Stimulated activated CD8-positive, alpha-beta memory T cell treated with anti-CD3 and anti-CD28 coated beads, Interleukin-4, amount 100 ng/mL, for 24 hours (primary cell): ENCODE data around the gene ARL8A.
"Not testable (repeated sequence)": the region's sequence is repeated elsewhere in the genome, so short reads cannot be mapped to it uniquely, and the experiment has no call there.

Source experiments
- DNase-seq: peaks from one replicate; pipeline ENCODE4 v3.0.0-alpha.2; 2020; ENCODE audit warnings: low read depth

ARL8A gene

DNA sequence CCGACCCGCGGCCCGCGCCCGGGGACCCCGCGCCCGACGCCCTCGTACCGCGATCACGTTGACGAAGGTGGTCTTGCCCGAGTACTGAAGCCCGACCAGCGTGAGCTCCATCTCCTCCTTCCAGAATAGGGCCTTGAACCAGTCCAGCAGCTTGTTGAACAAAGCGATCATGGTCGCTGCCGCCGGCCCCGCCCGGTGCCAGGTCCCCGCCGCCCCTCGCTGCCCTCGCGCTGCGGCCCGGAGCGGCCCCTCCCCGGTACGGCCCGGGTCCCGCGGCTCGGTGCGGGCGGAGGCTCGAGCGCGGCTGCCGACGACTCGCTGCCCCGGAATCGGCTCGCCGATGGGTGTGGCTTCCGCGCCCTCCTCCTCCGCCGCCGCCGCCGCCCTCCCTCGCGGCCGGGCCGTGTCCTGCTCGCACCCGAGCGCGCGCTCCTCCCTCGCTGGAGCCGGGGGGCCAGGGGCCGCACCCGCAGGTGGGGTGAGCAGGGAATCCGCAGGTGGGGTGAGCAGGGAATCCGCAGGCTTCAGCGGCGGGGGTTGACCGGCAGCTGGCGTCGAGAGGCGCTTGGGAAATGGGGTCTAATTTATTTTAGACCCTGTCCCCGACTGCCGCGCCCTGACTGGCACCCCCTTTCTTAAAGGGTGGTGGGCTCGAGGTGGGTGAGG, at the start of gene ARL8A:
TSS of gene ARL8A (minus strand) at position 336 of the 666 bp plus-strand sequence. CDS start at position 171, 165 bp downstream.
- DNase-seq, result peak; percentile 53

DNA sequence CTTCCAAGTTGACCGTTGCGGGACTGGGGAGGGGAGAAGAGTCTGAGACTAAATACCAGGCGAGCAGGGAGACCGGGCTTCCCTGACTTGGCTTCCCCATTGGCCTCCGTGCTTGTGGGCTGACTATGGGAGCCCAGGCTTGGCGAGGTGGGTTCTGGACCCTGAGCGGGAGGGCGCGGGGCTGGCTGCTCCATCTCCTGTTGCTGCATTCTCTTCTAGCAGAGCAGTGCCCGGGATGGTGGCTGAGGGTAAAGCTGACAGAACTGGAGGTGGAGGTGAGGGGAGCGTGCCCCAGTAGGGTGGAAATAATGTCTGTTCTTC, 49.8 kb upstream of the ARL8A start:
- DNase-seq, result no peak

DNA sequence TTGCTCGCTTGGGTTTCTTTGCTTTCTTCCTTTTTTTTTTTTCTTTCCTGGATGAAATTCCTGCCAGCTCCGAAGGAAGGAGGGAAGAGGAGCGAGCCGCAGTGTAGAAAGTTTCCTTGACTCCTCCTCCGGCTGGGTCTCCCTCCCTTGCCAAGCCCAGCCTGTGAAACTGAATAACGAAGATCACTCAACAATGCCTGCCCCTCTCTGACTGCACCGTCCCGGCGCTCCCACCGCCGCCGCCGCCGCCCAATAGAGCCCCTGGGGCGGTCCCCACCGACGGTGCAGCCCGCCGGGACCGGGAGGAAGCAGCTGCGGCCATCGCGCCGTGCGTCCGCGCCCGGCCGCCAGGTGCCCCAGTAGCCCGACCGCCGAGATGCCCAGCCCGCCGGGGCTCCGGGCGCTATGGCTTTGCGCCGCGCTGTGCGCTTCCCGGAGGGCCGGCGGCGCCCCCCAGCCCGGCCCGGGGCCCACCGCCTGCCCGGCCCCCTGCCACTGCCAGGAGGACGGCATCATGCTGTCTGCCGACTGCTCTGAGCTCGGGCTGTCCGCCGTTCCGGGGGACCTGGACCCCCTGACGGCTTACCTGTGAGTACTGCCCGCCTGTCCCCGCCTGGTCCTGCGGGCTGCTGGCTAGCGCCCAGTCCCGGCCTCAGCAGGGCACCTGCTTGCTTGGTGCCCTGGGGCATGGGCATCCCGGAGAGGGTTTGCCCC, 49.2 kb upstream of the ARL8A start, which contains the start of gene LGR6:
TSS of gene LGR6 (plus strand) at position 186 of the 714 bp plus-strand sequence. CDS start at position 377, 191 bp downstream.
- no peak for DNase-seq

DNA sequence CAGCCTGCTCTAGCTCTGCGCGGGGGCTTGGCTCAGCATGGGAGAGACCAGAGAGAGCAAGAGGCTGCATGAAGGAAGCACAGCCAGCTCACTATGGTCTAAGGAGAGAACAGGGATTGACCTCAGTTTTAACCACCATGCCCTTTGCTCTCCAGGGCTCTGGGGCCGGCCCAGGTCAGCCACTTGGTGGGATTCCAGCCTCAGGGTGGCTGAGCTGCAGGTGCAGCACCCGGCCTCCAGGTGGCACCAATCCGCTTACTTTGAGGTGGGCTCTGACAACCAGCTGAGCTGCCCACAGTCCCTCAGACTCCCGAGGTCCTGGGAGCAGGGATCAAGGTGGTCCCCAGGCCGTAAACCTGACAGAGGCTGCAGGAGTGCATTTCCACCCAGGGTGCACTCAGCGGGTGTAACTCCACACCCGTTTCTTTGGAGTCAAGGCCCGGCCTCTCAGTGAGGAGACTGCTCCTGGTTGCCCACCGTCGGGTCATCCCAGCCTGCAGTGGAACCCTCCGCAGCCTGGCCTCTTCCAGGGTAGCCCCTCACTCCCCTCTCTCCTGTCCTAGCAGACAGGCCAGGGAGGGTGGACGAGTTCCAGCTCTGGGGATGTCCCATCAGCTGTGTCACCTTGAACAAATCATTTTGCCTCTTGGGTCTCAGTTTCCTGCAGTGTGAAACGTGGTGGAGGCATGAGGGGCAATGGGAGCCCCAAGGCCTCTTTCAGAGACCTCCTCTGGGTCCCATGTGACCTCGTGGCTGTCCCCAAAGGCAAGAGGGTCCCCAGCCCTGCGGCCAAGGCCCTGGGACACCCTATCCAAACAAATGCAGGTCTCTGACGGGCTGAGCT, 48.5 kb upstream of the ARL8A start:
- peak; percentile 48 for DNase-seq

DNA sequence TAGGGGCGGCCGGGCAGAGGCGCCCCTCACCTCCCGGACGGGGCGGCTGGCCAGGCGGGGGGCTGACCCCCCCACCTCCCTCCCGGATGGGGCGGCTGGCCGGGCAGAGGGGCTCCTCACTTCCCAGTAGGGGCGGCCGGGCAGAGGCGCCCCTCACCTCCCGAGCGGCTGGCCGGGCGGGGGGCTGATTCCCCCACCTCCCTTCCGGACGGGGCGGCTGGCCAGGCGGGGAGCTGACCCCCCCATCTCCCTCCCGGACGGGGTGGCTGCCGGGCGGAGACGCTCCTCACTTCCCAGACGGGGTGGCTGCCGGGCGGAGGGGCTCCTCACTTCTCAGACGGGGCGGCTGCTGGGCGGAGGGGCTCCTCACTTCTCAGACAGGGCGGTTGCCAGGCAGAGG, 46.9 kb upstream of the ARL8A start:
- not testable (repeated sequence) for DNase-seq

DNA sequence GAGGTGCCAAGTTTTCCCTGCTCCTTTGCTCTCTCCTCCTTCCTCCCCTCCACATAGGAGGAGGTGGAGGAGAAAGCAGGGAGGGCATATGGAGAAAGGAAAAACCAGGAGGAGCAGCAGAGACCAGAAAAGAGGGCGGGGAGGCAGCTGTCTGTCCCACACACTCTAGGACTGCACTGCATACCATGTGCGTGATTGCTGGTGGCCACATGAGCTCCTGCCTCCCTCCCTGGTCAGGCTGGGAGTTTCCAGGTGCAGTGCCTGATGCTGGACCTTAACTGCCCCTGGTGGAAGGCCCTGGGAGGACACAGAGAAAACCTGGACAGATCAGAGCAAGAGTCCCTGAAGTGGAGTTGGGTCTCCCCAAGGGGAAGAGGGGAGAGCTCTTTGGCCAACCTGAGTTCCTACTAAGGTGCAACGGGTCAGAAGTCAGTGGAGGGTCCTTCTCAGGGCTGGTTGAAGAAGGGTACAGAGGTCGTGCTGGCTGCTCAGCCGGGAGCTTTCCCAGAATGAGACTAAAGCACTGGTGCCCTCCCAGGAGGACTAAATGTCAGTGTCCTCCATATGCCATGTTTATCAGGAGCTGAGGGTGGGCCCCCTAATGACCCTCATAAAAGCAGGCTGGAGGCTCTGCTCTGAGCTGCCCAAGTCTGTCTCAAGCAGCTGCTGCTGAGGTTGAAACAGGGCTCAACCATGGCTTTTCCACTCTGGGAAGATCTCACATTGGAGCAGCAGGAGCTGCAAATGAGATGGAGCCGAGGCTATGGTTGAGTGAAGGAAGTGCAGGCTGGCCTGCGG, 45.6 kb upstream of the ARL8A start:
- no peak for DNase-seq

DNA sequence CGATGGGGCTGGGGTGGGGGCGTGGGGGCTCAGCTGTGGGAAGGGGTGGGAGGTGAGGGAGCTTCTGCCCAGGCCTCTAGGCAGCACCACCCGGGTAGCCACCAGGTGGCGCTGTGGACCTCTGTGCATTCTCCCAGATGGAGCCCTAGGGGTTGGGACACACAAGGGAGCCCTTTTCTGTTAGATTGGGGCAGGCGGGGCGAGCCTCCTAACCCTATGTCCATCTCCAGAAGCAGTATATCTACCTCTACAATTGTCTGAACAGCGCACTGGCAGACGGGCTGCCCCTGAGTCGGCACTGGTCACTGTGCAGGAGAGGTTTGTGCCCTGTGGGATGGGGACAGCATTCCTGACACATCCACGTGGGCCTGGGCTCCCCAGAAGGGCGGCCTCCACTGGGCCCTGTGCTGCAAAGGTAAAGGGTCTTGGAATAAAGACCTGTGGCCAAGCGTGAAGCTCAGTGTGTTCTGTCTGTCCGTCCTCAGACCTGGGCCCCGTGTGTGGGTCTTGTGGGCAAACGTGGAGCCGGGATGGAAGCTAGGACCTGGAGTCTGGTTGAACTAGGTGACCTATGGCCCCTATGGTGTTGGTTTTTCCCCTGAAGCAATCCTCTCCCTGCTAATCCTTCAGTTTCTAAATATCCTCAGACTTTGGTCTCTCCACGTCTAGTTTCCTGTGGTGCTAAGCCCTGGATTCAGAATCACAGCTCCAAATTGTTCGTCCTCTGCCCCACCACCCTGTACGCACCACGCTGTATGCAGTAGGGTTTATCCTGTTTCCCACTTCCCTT, 44.7 kb upstream of the ARL8A start:
- peak; percentile 76 for DNase-seq

DNA sequence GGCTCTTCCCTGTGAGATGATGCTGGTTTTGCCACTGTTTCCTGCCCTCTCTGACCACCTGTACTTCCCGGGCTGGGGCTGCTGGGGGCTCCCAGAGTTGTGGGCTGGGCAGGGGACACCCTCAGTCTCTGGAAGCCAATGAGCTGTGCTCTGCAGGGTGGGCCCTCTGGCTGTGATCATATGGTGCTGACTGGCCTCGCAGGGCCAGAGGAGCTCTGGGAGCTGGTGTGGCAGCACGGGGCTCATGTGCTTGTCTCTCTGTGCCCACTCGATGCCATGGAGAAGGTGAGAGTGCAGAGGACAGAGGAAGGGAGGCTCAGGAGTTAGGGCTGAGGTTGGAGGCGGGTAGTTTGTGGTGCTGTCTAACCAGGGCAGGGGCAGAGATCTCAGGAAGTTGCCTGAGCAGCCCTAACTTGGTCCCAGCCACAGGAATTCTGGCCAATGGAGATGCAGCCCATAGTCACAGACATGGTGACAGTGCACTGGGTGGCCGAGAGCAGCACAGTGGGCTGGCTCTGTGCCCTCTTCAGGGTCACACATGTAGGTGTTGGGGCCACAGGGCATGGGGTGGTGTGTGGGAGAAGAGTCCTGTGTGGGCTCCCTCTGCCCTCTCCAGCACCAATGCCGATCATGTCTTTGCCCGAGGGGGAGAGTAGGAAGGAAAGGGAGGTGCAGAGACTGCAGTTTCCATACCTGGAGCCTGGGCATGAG, 43.3 kb upstream of the ARL8A start:
- DNase-seq, result no peak

DNA sequence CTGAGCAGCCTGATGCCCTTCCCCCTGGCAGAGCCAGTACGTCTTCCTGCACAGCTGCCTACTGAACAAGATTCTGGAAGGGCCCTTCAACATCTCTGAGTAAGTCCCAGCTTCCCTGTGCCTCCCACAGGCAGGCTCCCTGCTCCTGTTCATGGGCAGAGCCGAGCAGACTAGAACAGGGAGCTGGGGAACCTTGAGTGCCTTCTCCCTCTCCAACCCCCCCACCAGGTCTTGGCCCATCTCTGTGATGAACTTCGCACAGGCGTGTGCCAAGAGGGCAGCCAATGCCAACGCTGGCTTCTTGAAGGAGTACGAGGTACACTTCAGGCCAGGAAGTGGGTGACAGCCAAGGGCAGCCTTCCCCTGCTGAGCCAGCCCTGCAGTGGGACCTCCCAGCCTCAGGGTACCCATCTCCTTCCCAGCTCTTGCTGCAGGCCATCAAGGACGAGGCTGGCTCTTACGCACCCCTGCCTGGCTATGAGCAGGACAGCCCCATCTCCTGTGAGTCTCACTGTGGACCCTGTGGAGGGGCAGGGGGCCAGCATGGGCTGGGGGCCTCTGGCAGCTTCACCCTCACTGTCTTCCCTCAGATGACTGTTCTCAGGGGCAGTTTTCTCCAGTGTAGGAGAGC, 42.6 kb upstream of the ARL8A start:
- no peak for DNase-seq

DNA sequence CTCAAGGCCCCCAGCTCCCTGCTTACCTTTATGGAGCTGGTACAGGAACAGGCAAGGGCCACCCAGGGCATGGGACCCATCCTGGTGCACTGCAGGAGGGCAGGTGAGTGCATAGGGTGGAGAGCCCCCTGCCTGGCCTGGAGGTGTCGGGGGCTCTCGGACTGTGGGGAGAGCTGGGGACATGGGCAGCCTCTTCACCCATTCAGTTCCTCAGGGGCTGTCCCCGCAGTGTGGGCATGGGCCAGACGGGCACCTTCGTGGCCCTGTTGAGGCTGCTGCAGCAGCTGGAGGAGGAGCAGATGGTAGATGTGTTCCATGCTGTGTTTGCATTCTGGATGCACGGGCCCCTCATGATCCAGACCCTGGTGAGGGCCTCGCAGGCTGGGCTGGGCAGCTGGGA, 41.8 kb upstream of the ARL8A start:
- no peak for DNase-seq

DNA sequence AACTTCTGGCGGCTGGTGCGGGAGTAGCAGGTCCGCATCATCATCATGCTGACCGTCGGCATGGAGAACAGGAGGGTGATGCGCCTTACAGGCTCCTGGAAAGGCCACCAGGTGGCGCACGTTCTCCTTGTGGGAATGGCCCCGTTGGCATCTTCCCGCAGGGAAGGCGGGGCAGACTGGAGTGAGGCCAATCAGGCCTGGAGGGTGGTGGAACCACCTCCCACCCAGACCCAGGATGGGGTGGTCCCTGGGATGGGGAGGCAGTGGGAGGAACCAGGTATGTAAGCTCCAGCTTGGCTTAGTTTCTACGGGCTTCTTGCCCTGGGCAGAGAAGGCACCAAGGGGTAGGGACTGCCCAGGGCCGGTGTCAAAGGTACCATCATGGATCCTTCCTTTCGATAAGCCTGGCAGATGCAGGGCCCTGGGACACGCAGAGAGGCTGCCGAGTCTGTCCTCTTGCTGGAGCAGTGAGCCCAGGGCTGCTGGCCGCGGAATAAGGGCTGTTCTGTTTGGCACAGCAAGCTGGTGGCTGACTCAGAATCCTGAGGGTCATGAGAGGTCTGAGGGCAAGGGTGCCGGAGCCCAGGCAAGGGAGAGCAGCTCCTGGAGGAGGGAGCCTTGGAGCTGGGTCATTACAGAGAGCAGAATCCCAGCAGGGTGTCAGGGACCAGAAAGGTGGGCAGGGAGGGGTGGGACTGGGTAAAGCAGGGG, 40.4 kb upstream of the ARL8A start:
- DNase-seq, result peak; percentile 57

DNA sequence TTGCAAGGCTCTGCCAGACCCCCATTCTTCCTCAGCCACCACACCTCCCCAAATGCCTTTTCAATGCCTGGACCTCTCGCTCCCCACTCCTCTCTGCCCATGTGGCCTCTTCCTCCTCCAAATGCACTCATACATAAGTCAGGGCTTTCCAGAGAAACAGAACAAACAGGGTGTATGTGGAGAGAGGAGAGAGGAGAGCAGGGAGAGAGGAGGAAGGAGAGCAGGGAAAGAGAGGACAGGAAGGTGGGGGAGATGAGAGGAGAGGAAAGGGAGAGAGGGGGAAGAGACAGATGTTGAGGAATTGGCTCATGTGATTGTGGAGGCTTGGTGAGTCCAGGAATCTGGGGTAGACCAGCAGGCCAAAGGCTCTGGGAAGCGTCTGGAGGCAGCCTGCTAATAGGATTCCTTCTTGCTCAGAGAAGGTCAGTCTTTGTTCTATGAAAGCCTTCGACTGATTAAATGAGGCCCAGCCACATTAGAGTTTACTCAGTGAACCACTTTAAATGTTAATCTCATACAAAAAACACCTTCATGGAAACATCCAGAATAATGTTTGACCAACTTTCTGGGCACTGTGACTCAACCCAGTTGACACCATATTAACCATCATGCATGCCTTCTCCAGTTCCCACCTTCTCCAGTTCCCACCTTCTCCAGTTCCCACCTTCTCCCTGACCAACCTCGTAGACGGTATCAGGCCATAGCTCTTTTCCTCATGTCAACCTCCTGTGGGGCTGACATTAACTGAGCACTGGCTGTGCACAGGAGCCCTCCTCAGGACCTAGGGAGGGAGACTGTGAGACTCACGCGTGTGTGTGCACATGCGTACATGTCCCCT, 37.7 kb upstream of the ARL8A start:
- no peak for DNase-seq

DNA sequence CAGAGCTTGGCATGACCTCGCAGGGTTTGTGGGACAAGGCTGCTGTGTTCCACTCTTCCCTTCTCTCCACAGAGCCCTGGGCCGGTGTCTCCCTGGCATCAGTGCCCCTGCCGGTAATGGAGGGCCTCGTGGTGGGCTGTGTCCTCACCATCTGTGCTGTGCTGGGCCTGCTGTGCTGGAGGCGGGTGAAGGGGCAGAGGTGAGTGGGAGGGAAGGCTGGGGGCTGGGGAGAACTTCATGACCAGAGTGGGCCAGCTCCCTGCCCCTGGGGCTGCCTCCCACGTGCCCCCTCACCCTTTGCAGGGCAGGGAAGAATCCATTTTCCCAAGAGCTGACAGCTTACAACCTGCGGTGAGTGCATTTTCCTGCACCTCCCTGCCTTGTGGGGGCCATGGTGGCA, 37.0 kb upstream of the ARL8A start:
- no peak for DNase-seq

DNA sequence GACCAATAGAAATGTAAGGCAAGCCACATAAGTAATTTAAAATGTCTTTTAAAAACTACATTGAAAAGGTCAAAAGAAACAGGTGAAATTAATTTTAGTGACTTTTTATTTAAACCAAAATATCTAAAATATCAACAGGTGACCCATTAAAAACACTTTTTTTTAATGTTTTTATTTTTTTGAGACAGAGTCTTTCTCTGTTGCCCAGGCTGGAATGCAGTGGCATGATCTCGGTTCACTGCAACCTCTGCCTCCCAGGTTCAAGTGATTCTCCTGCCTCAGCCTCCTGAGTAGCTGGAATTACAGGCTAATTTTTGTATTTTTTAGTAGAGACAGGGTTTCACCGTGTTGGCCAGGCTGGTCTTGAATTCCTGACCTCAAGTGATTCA, 36.2 kb upstream of the ARL8A start:
- not testable (repeated sequence) for DNase-seq

DNA sequence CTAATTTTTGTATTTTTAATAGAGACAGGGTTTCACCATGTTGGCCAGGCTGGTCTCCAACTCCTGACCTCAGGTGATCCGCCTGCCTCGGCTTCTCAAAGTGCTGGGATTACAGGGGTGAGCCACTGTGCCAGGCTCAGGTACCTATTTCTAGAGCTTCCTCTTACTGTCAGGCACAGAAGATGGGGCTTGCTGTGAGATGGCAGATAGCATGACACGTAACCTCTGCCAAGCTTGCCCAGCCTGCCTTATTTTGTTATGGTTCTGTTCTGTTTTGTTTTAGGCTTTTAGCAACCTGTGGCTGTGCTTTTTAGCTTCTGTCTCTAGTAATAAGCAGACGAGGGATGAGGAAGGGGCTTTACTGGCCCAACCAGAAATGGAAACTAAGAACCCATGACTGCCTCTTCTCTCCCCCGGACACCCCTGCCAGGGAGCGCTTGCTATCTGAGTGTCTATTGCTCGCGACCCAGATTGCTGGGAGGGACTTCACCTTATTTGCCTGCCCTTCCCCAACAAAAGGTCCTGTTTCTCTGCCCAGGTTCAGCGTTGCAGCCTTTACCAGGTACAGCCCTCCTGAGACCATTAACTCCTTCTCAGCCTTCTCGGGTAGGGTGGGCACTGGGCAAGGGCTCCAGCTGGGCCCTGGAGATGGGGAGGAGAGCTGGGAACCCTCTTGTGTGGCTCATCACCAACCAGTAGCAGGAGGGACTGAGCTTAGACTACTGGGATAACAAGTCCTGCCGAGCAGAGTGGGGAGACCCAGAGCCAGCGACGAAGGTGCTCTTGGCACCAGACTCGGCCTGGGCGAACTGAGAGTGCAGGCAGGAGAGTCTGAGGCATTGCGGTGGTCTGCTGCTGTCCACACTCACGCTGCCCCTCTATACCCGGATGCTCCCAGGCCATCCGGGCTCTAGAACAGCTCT, 35.6 kb upstream of the ARL8A start:
- no peak for DNase-seq

DNA sequence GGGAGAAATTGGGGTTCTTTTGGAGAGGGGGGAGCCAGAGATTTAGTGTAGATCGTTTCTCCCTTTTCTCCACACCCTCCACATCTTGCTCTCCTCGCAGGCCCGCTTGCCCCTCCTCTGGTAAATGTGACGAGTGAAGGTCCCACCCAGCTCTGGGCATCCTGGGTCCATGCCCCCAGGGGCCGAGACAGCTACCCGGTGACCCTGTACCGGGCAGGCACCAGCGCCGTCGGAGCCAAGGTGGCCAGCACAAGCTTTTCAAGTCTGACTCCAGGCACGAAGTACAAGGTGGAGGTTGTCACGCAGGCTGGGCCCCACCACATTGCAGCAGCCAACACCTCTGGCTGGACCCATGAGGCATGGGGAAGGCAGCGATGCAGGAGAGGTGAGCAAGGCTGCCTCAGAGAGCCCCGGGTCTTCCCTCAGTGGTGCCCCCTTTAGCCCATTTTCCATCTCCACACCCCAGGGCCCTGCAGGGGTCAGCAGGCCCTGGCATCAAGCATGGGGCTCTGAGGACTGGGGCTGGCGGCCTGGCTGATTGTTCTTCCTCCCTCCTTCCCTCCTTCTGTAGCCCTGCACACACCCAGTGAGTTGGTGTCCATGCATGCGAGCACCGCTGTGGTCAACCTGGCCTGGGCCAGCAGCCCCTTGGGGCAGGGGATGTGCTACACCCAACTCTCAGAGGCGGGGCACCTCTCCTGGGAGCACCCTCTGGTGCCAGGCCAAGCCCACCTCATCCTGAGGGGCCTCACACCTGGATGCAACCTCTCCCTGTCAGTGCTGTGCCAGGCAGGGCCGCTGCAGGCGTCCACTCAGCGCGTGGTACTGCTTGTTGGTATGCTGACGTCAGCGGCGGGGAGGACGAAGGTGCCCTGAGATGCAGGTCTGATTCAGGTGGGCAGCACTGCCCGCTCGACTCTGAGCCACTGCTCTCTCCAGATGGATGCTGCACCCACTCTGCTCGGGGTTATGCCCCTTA, 32.7 kb upstream of the ARL8A start:
- no peak for DNase-seq
